NB4 (cell line): ENCODE data around the gene ENTPD2.

Experiments
- CTCF ChIP-seq: IDR thresholded peaks from one replicate; pipeline ENCODE4 v1.5.1; 2012; ENCODE audit warnings: low read depth, low read length
- POLR2A ChIP-seq: IDR thresholded peaks from 2 replicates; pipeline ENCODE4 v1.6.1; 2011; ENCODE audit warnings: mild to moderate bottlenecking; ENCODE audit not compliant: insufficient read length; ENCODE audit errors: extremely low read depth

- TF ChIP-seq CTCF, result no peak
- TF ChIP-seq POLR2A, result no peak
Measured at GRCh38 chr9:137054932-137055384, 1.1 kb upstream of the ENTPD2 start.
